WERI-Rb-1 (cell line): ENCODE data around the gene LYST.
"Not testable (repeated sequence)": the region's sequence is repeated elsewhere in the genome, so short reads cannot be mapped to it uniquely, and the experiment has no call there.

Experiments used
- DNase-seq: peaks from one replicate; pipeline ENCODE4 v3.0.0-alpha.2; 2020
- H3K27ac ChIP-seq: fragments of 250-450 bp; sonication (Bioruptor Pico); 2 replicates; pipeline ENCODE4 v1.5.1; 2020; ENCODE audit warnings: mild to moderate bottlenecking, moderate library complexity
- H3K27me3 ChIP-seq: fragments of 250-450 bp; sonication (Bioruptor Pico); 2 replicates; pipeline ENCODE4 v1.5.1; 2021; ENCODE audit warnings: mild to moderate bottlenecking, low read depth, moderate library complexity; ENCODE audit not compliant: insufficient read depth, severe bottlenecking
- H3K36me3 ChIP-seq: fragments of 250-450 bp; sonication (Bioruptor Pico); 2 replicates; pipeline ENCODE4 v1.5.1; 2020; ENCODE audit warnings: mild to moderate bottlenecking, moderate library complexity
- H3K4me3 ChIP-seq: 2 replicates; pipeline ENCODE4 v1.5.1; 2011; ENCODE audit warnings: low read depth, mild to moderate bottlenecking, control low read depth, low read length
- H3K9me3 ChIP-seq: fragments of 250-450 bp; sonication (Bioruptor Pico); 2 replicates; pipeline ENCODE4 v1.5.1; 2021; ENCODE audit warnings: mild to moderate bottlenecking, moderate library complexity; ENCODE audit not compliant: severe bottlenecking
- CTCF ChIP-seq: IDR thresholded peaks from 2 replicates; pipeline ENCODE4 v1.5.1; 2011; ENCODE audit warnings: low read depth, mild to moderate bottlenecking, control low read depth, inconsistent platforms, low read length

LYST gene

DNA sequence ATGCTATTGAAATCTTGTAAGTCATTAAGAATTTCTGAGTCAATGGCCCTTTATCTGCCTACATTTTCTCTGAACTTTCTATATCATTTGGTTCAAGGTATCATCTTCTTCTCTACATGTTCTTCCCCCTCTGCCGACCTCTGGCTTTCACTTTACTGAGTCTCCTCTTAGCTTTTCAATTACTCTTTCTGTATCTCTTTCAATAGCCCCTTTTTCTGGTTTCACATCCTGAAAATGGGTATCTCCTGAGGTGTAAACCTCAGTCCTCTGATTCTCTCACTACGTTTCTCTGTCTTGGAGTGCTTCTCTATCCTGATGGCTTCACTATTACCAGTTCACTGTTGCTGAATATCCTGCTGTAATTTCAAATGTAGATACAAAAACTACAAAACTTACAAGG lies 98.9 kb downstream of the LYST start:
- no peaks in the 10 kb centered on the region for H3K27me3 ChIP-seq
- no peak overlapping the region for H3K4me3 ChIP-seq
- H3K27ac ChIP-seq = no peak overlapping the region
- H3K9me3 ChIP-seq = no peaks in the 10 kb centered on the region
- DNase-seq = no peak
- 0 out of 2 replicates have a peak, but pooled peaks cover 5% of the 10 kb centered on the region for H3K36me3 ChIP-seq
- TF ChIP-seq CTCF = no peak

GRCh38 chr1:235766794-235767285 lies 99.9 kb downstream of the LYST start:
- TF ChIP-seq CTCF = no peak
- H3K4me3 ChIP-seq = no peak overlapping the region
- no peaks in the 10 kb centered on the region for H3K9me3 ChIP-seq
- H3K36me3 ChIP-seq = peaks cover 11% of the 10 kb centered on the region
- H3K27me3 ChIP-seq = no peaks in the 10 kb centered on the region
- no peak for DNase-seq
- no peak overlapping the region for H3K27ac ChIP-seq

DNA sequence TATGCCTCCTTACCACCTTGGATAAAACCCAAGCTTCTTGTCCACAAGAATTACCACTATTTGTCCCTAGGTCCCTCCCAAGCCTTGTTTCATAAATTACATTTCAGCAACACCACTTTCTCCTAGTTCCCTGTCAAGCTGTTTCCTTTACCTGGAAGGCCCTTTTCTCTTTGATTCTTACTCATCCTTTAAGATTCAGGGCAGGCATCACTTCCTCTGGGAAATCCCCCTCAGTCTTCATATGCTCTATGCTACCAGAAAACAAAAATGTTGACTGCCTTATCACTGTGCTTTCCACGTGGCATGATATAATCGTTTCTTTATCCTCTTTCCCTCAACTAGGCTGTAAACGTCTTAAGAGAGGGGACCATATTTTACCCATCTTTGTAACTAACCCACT lies 102.7 kb downstream of the LYST start:
- no peak for TF ChIP-seq CTCF
- Histone ChIP-seq H3K36me3 (peaks cover 11% of the 10 kb centered on the region), H3K9me3 (no peaks in the 10 kb centered on the region), H3K27me3 (no peaks in the 10 kb centered on the region), H3K27ac (no peak overlapping the region), H3K4me3 (no peak overlapping the region)
- no peak for DNase-seq

GRCh38 chr1:235759336-235759735 lies 107.4 kb downstream of the LYST start:
- Histone ChIP-seq H3K36me3 (peaks cover 6% of the 10 kb centered on the region), H3K27me3 (no peaks in the 10 kb centered on the region), H3K4me3 (no peak overlapping the region), H3K27ac (no peak overlapping the region), H3K9me3 (no peaks in the 10 kb centered on the region)
- no peak for DNase-seq
- no peak for TF ChIP-seq CTCF

- no peak overlapping the region for H3K27ac ChIP-seq
- no peak for TF ChIP-seq CTCF
- H3K4me3 ChIP-seq = no peak overlapping the region
- DNase-seq = no peak
- H3K27me3 ChIP-seq = no peaks in the 10 kb centered on the region
- H3K9me3 ChIP-seq = no peaks in the 10 kb centered on the region
- H3K36me3 ChIP-seq = peaks cover 6% of the 10 kb centered on the region
Measured at GRCh38 chr1:235758931-235759330, 107.8 kb downstream of the LYST start.

- peaks cover 6% of the 10 kb centered on the region for H3K36me3 ChIP-seq
- no peak for TF ChIP-seq CTCF
- H3K27ac ChIP-seq = no peak overlapping the region
- no peak for DNase-seq
- no peaks in the 10 kb centered on the region for H3K9me3 ChIP-seq
- no peak overlapping the region for H3K4me3 ChIP-seq
- H3K27me3 ChIP-seq = no peaks in the 10 kb centered on the region
Measured at GRCh38 chr1:235757587-235758096, 109.1 kb downstream of the LYST start.

DNA sequence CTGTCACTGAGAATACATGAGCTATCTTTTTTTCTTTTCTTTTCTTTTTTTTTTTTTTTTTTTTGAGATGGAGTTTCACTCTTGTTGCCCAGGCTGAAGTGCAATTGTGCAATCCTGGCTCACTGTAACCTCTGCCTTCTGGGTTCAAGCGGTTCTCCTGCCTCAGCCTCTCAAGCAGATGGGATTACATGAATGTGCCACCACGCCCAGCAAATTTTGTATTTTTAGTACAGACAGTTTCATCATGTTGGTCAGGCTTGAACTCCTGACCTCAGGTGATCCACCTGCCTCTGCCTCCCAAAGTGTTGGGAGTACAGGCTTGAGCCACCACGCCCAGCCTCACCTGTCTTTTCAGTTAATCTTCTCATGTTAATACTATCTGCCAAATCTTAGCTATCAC lies 112.5 kb downstream of the LYST start:
- H3K27ac ChIP-seq, DNase-seq, H3K4me3 ChIP-seq, H3K36me3 ChIP-seq, H3K9me3 ChIP-seq, H3K27me3 ChIP-seq: not testable (repeated sequence)
